Dermis blood vessel endothelial cell (primary cell): ENCODE data around the gene ZBTB24. TPM values are rescaled to one million over a fixed set of nuclear protein-coding genes. Genes with fewer than 3 reads are reported as not detected.

Experiments used
- DNase-seq: peaks from one replicate; pipeline ENCODE4 v3.0.0; 2010
- total RNA-seq: library from RNA; depleted of rRNA; stranded (reverse); fragments of >200 nt; gene quantifications from 2 replicates; pipeline ENCODE4 v1.2.3, GENCODE V29; 2014

The ZBTB24 gene
- total RNA-seq, 1 donor from 2014 or later: 7.5 TPM

DNA sequence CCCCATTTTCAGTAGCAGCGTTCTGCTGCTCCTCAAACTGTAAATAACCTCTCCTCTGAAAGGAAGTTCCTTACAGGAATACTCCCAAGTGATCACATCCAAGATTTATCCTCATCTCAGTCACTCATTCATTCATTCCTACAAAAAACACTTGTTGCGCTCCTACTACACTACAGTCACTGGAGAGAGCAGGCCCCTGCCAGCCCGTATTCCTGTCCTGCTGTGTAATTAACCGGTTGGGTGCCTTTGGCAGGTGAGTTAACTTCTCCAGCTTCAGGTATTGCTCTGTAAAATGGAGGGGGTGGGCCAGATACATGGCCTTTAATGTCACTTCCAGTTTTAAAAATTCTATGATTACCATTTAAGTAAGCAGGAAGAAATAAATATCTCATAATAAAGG is 15.0 kb upstream of the ZBTB24 start:
- DNase-seq: no peak

DNA sequence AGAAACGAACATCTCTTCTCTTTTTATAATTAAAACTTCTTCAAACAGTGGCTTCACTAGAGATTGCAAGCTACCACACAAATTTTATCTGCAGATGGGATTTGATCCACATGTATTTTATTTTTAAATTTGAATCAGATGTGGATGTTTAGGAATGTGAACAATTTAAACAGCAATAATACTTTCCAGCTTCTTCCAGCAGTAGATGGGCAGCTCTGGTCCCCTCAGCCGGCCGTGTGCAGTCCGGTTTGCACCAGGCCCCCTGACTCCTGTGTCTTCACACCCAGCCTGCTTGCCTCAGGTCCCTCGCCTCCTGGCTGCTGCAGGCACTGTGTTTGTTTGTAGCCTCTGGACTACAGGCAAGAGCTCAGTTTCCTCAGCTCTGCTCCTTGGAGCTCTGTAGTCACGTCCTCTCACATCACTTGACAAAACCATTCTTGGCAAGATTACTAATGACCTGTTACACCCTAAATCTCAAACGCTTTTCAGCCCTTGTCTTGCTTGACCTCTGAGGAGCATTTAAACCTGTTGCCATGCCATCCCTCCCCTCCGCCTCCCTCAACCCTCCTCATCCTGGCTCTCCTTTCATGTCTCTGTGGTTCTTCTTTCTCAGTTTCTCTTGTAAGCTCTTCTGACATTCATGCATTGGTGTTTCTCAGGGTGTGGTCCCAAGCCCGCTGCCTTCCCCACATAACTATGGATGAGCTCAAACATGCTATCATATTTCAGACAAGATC is 13.2 kb upstream of the ZBTB24 start:
- DNase-seq: no peak

DNA sequence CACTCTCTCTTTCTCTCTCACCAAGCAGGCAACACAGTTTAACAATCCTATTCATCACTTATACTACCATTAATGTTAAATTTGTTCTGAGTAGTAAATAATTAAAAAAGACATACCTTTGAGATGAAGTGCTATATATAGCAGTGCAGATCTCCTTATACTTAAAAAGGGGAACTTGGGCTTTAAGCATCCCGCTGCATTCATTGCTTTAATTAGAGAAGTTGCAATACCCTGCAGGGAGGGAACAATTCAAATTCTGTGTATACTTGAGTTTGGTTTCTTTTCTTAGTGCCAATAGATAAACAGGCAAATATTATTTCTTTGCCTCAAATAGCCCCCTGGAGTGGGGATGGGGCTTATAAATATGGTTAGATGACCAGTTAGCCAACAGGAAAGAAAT is 10.8 kb upstream of the ZBTB24 start:
- no peak for DNase-seq

DNA sequence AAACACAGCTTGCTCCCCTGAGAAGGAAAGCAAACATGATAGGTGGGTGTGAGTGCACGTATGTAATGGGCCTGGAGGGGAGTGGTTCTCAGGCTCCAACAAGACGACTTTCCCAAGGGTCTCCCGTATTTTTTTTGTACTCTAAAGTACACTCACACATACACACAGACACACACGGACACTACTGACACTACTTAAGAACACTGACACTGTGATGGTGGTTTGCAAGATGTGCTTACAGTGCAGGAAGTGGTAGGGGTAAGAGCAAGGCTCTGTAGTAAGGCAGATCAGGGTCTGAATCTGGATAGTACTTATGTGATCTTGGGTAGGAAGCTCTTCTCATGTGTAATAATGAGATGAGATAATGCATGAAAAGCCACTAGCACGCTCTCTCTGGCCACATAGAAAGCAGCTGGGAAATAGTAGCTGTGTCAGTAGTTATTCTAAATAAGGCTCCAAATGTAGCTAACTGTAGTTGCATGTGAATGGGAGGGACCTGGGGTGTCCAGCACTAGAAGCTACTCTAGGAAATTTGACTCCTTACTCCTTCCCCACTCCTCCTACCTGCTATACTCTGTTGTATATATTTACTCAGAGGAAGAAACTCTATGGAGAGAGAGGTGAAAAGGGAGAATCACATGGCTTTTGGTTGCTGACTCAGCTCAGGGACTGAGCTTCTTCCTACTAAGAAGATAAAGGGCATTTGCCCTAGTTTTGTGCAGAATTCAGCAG is 8.4 kb upstream of the ZBTB24 start:
- DNase-seq: no peak

GRCh38 chr6:109490713-109491112 is 7.7 kb upstream of the ZBTB24 start:
- DNase-seq: no peak

DNA sequence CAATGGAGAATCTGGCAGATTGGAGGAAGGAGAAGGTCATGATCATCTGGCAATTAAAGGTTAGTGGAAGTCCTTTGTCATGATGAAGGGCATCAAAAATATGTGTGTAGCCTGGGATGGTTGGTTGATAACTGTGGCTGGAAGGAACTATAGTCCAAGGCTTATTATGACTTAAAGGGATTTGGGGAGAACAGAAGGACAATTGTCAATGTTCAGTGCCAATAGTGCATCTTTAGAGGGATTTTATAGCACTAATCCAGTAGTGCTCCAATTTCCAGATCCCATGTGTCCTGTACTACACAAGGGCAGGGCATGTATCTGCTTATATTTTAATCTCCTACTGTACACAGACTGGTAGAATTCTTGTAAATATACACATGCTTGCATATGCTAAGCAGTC is 5.0 kb upstream of the ZBTB24 start:
- no peak for DNase-seq

- no peak for DNase-seq
Measured at GRCh38 chr6:109486068-109486467, 3.0 kb upstream of the ZBTB24 start.

DNA sequence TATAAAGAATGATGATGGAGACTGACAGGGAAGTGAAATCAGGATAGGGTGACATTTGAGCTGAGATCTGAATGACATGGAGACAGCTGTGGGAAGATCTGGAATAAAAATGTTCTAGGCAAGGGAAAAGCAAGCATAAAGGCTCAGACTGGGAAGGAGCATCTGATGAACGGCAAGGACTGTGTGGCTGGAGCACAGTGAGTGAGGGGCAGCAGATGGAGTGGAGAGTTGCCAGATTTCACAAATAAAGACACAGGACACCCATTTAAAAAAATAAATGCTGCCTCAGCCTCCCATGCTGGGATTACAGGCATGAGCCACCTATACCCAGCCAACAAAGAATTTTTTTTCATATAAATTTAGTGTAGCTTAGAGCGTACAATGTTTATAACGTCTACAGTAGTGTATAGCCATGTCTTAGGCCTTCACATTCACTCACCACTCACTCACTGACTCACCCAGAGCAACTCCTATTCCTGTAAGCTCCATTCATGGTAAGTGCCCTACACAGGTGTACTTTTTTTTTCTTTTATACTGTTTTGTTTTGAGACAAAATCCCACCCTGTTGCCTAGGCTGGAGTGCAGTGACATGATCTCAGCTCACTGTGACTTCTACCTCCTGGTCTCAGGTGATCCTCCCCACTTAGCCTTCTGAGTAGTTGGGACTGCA is 2.4 kb upstream of the ZBTB24 start:
- DNase-seq: no peak

- DNase-seq: no peak
Measured at GRCh38 chr6:109484122-109484521, 1.1 kb upstream of the ZBTB24 start.

- DNase-seq: no peak
Measured at GRCh38 chr6:109483735-109484057, 677 bp upstream of the ZBTB24 start.

DNA sequence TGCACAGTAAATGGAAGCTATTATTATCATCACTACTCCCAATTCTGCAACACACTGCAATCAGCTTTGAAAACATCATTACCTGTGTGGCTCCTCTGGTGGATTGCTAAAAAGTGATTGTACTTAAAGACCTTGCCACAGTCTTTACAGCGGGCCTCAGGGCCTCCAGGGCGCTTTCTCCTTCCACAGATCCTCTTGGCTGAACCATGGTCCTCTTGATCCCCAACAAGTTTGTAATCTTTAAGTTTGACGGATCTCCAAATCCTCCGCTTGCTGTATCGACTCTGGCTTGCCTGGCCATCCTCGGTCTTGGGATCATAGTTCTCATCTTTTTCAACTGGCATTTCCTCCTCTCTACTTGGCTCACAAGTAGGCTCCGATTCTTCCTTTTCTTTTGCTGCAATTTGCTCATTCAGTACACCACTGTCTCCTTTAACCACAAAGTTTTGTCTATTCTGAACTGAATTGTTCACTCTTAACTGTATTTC is 2.0 kb downstream of the ZBTB24 start:
- DNase-seq: no peak

DNA sequence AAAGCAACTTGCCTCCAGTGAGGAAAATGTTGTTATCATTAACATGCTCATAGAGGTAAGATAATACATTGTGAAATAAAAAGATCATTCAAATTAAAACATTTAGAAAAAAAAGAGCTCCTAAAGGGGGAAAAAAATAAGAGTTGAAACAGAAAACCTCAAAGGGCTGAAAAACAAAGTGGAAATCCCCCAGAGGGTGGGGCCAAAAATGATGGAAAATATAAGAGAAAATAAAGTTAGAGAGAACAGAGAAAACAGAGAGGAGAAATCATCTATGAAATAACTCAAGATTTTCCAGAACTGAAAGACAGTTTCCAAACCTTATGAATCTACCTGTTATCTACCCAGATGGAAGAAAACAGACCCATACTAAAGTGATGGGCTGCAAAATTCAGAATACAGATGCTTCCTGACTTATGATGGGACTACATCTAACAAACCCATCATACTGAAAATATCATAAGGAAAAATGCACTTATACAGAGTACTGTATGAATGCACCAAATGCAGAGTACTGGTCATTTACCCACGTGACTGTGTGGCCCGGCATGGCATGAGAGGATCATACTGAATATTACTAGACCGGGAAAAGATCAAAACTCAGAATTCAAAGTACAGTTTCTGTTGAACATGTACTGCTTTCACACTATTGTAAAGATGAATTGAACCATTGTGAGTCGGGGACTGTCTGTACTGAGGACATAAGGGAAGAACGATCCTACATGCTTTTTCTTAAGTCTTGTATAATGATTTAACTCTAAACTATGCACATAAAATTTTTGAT is 4.0 kb downstream of the ZBTB24 start:
- no peak for DNase-seq

DNA sequence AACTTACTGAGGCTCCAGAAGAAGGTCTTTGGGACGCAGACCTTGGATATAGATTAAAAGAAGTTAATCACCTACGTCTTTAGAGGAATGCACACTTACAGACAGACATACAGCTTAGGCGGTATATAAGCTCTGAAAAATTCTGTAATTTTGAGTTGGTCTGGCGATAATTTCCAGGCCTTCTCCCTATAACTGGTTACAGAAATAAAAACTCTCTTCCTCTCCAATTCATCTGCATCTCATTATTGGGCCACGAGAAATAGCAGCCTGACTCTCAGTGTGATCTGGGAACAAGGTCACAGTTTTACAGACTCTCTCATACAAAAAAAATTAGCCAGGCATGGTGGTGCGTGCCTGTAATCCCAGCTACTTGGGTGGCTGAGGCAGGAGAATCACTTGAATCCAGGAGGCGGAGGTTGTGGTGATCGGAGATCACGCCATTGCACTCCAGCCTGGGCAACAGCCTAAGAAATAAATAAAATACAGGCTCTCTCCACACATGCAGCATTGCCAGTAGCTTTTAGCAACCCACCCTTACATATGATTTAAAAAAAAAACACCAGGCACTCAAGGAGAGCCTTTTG is 4.7 kb downstream of the ZBTB24 start:
- DNase-seq: no peak

- DNase-seq: no peak
Measured at GRCh38 chr6:109477725-109478124, 5.3 kb downstream of the ZBTB24 start.

DNA sequence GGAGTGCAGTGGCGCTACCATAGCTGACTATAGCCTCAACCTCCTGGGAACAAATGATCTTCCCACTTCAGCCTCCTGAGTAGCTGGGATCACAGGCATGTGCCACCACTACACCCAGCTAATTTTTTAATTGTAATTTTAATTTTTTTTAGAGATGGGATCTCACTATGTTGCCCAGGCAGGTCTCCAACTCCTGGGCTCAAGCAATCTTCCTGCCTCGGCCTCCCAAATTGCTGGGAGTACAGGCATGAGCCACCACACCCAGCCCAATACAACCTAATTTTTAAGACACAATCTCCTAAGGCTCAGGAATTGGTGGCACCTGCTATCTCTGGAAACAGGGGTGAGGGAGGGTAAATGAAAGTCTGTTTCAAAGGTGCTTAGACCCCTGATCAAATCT is 5.8 kb downstream of the ZBTB24 start:
- no peak for DNase-seq

DNA sequence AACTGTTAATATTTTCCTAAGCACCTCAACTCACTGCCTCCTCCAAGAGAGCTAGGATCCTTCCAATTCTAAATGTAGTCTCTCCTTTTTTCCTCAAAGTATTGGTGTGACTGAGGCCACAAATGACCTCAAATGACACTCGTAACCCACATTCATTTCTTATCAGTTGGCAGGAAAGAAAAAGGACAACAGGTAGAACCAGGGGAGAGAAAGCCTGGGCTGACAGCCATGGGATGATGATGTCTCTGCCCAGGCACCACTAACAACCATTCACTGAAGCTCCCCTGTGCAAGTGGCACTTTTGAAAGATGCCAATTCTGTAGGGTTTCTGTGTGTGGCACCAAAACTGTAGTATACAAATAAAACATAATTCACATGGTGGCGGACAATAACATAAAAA is 7.4 kb downstream of the ZBTB24 start:
- no peak for DNase-seq

GRCh38 chr6:109474995-109475394 is 8.0 kb downstream of the ZBTB24 start:
- DNase-seq: no peak

GRCh38 chr6:109473120-109473519 is 9.9 kb downstream of the ZBTB24 start:
- no peak for DNase-seq

- no peak for DNase-seq
Measured at GRCh38 chr6:109472132-109472995, 10.7 kb downstream of the ZBTB24 start.

GRCh38 chr6:109471105-109471810 is 11.8 kb downstream of the ZBTB24 start:
- no peak for DNase-seq
